Small intestine (tissue), 7 donors: ENCODE data around the gene PREP. TPM values are rescaled to one million over a fixed set of nuclear protein-coding genes. Genes with fewer than 3 reads are reported as not detected.

ENCODE experiments used
- DNase-seq, 2 donors: peaks; one replicate each; pipeline versions ENCODE4 v3.0.0 to v3.0.0-alpha.2; 2013
- FAIRE-seq: peaks from 2 replicates; lab custom pipeline; 2012; peaks lifted over from hg19 to GRCh38; lab: Jason Lieb, UNC
- H3K27ac ChIP-seq, 3 donors: one replicate each; pipeline ENCODE4 v1.5.1; 2013; ENCODE audit warnings: low read length in 2 of 3, mild to moderate bottlenecking in 2 of 3, control low read depth in 1 of 3, inconsistent platforms in 1 of 3, low read depth in 1 of 3, moderate library complexity in 1 of 3
- H3K27me3 ChIP-seq, 3 donors: one replicate each; pipeline ENCODE4 v1.6.1; 2013; ENCODE audit warnings: low read length in 3 of 3, inconsistent platforms in 1 of 3; ENCODE audit not compliant: control insufficient read depth in 3 of 3, insufficient read depth in 3 of 3
- H3K36me3 ChIP-seq, 3 donors: one replicate each; pipeline ENCODE4 v1.6.1; 2013; ENCODE audit warnings: low read length in 3 of 3, inconsistent platforms in 1 of 3, low read depth in 1 of 3, mild to moderate bottlenecking in 1 of 3, moderate library complexity in 1 of 3; ENCODE audit not compliant: control insufficient read depth in 3 of 3, insufficient read depth in 2 of 3
- H3K4me1 ChIP-seq, 3 donors: one replicate each; pipeline ENCODE4 v1.6.1; 2013; ENCODE audit warnings: low read length in 2 of 3, inconsistent platforms in 1 of 3, low read depth in 1 of 3, mild to moderate bottlenecking in 1 of 3, moderate library complexity in 1 of 3; ENCODE audit not compliant: control insufficient read depth in 3 of 3, insufficient read depth in 2 of 3
- H3K4me3 ChIP-seq, 3 donors: one replicate each; pipeline ENCODE4 v1.5.1; 2013; ENCODE audit warnings: low read length in 3 of 3, control low read depth in 1 of 3, inconsistent platforms in 1 of 3, low read depth in 1 of 3, mild to moderate bottlenecking in 1 of 3, moderate library complexity in 1 of 3
- H3K9me3 ChIP-seq, 2 donors: one replicate each; pipeline ENCODE4 v1.6.1; 2013; ENCODE audit warnings: low read depth in 1 of 2, low read length in 1 of 2; ENCODE audit not compliant: control insufficient read depth in 2 of 2, insufficient read depth in 1 of 2
- WGBS, 3 donors: extraction: QIAGEN DNeasy Blood & Tissue Kit; methylation state at CpG; one replicate each; pipeline ENCODE4 v1.1.7; 2013; 5-methylcytosine and 5-hydroxymethylcytosine counted together
- polyA plus RNA-seq, 4 donors: library from polyadenylated mRNA; stranded (reverse) in 3 of 4; unstranded in 1 of 4; fragments of 200-250 nt in 3 of 4; fragments of 120-200 nt in 1 of 4; gene quantifications; one replicate each; pipeline versions ENCODE4 v1.2.1 to v1.2.3, GENCODE V29; 2013
- donor health status: healthy with polysubstance abuse.
- donor health status: control.
- donor health status: control.
- donor health status: Bipolar disorder and iron deficiency.
- donor health status: healthy.

The PREP gene
- polyA plus RNA-seq, 4 donors: 26.5 to 48.8 (median 42.3) TPM

- FAIRE-seq: no peak
- Histone ChIP-seq H3K27ac (peak overlapping the region in 1 of 3 donors; percentile 8), H3K4me3 (no peak overlapping the region), H3K4me1 (peaks cover 1 to 20% (median 5%) of the 10 kb centered on the region in 3 donors), H3K27me3 (no peaks in the 10 kb centered on the region), H3K9me3 (no peaks in the 10 kb centered on the region), H3K36me3 (peaks cover 2 to 32% (median 5%) of the 10 kb centered on the region in 3 donors)
- 25 to 59% (median 52%) methylated on average over 6 of the region's 6 CpGs for WGBS, 3 donors
- peak in 1 of 2 donors; percentile 36 for DNase-seq
Measured at GRCh38 chr6:105388392-105388791, 14.5 kb downstream of the PREP start.

GRCh38 chr6:105384004-105384403 is 18.9 kb downstream of the PREP start:
- no peak overlapping the region for H3K4me3 ChIP-seq
- H3K27ac ChIP-seq: no peak overlapping the region
- no peaks in the 10 kb centered on the region for H3K9me3 ChIP-seq
- peaks cover 0 to 19% (median 0%) of the 10 kb centered on the region in 3 donors for H3K36me3 ChIP-seq
- H3K4me1 ChIP-seq: peaks cover 11 to 47% (median 12%) of the 10 kb centered on the region in 3 donors
- no peaks in the 10 kb centered on the region for H3K27me3 ChIP-seq
- WGBS, 3 donors: 61 to 77% (median 71%) methylated on average over 6 of the region's 6 CpGs
- FAIRE-seq (no peak), DNase-seq (peak in 1 of 2 donors; percentile 43)

GRCh38 chr6:105382958-105383357 is 19.9 kb downstream of the PREP start:
- DNase-seq (no peak), FAIRE-seq (no peak)
- Histone ChIP-seq H3K27me3 (no peaks in the 10 kb centered on the region), H3K27ac (no peak overlapping the region), H3K4me3 (no peak overlapping the region), H3K4me1 (peaks cover 11 to 43% (median 12%) of the 10 kb centered on the region in 3 donors), H3K9me3 (no peaks in the 10 kb centered on the region), H3K36me3 (peaks cover 0 to 19% (median 0%) of the 10 kb centered on the region in 3 donors)
- 67 to 68% (median 67%) methylated on average over 4 of the region's 4 CpGs for WGBS, 3 donors

- WGBS, 3 donors: 41 to 57% (median 46%) methylated on average over 2 of the region's 2 CpGs
- H3K4me1 ChIP-seq: peaks cover 11 to 43% (median 12%) of the 10 kb centered on the region in 3 donors
- H3K36me3 ChIP-seq: peaks cover 0 to 19% (median 0%) of the 10 kb centered on the region in 3 donors
- FAIRE-seq (no peak), DNase-seq (no peak)
- no peak overlapping the region for H3K27ac ChIP-seq
- no peaks in the 10 kb centered on the region for H3K27me3 ChIP-seq
- H3K9me3 ChIP-seq: no peaks in the 10 kb centered on the region
- H3K4me3 ChIP-seq: no peak overlapping the region
Measured at GRCh38 chr6:105382496-105382895, 20.4 kb downstream of the PREP start.

- peaks cover 11 to 43% (median 12%) of the 10 kb centered on the region in 3 donors for H3K4me1 ChIP-seq
- peaks cover 0 to 14% (median 2%) of the 10 kb centered on the region in 3 donors for H3K36me3 ChIP-seq
- peak overlapping the region in 1 of 3 donors; percentile 73 for H3K27ac ChIP-seq
- 23 to 52% (median 27%) methylated on average over 2 of the region's 2 CpGs for whole genome bisulfite sequencing, 3 donors
- FAIRE-seq (no peak), DNase-seq (peak; percentile 44 to 70)
- H3K27me3 ChIP-seq: no peaks in the 10 kb centered on the region
- H3K4me3 ChIP-seq: no peak overlapping the region
- H3K9me3 ChIP-seq: no peaks in the 10 kb centered on the region
Measured at GRCh38 chr6:105380634-105381033, 22.2 kb downstream of the PREP start.

- no peak for FAIRE-seq
- Histone ChIP-seq H3K36me3 (peaks cover 2 to 9% (median 6%) of the 10 kb centered on the region in 3 donors), H3K4me3 (no peak overlapping the region), H3K27ac (no peak overlapping the region), H3K9me3 (no peaks in the 10 kb centered on the region), H3K27me3 (no peaks in the 10 kb centered on the region), H3K4me1 (peaks cover 0 to 43% (median 14%) of the 10 kb centered on the region in 3 donors)
- WGBS, 3 donors: 92 to 97% (median 94%) methylated on average over 3 of the region's 3 CpGs
- DNase-seq: no peak
Measured at GRCh38 chr6:105375797-105376196, 27.1 kb downstream of the PREP start.

- H3K27me3 ChIP-seq: no peaks in the 10 kb centered on the region
- H3K36me3 ChIP-seq: peaks cover 2 to 13% (median 6%) of the 10 kb centered on the region in 3 donors
- no peak for FAIRE-seq
- 34 to 68% (median 55%) methylated on average over 4 of the region's 4 CpGs for WGBS, 3 donors
- H3K4me1 ChIP-seq: peaks cover 0 to 30% (median 7%) of the 10 kb centered on the region in 3 donors
- H3K27ac ChIP-seq: peak overlapping the region in 1 of 3 donors; percentile 60
- H3K9me3 ChIP-seq: no peaks in the 10 kb centered on the region
- H3K4me3 ChIP-seq: no peak overlapping the region
- peak; percentile 50 to 71 for DNase-seq
Measured at GRCh38 chr6:105374010-105374420, 28.9 kb downstream of the PREP start.

- peaks cover 0 to 30% (median 7%) of the 10 kb centered on the region in 3 donors for H3K4me1 ChIP-seq
- H3K4me3 ChIP-seq: no peak overlapping the region
- peak in 1 of 2 donors; percentile 36 for DNase-seq
- no peaks in the 10 kb centered on the region for H3K9me3 ChIP-seq
- no peaks in the 10 kb centered on the region for H3K27me3 ChIP-seq
- FAIRE-seq: no peak
- peaks cover 2 to 13% (median 6%) of the 10 kb centered on the region in 3 donors for H3K36me3 ChIP-seq
- 48 to 74% (median 61%) methylated on average over 6 of the region's 6 CpGs for WGBS, 3 donors
- H3K27ac ChIP-seq: peak overlapping the region; percentile 60 to 91 (median 66)
Measured at GRCh38 chr6:105373481-105373880, 29.4 kb downstream of the PREP start.

- Histone ChIP-seq H3K9me3 (no peaks in the 10 kb centered on the region), H3K4me1 (peaks cover 0 to 30% (median 7%) of the 10 kb centered on the region in 3 donors), H3K36me3 (peaks cover 2 to 9% (median 6%) of the 10 kb centered on the region in 3 donors), H3K27me3 (no peaks in the 10 kb centered on the region), H3K27ac (peak overlapping the region; percentile 60 to 91 (median 66)), H3K4me3 (no peak overlapping the region)
- WGBS, 3 donors: 12 to 63% (median 36%) methylated on average over 3 of the region's 3 CpGs
- DNase-seq (peak in 1 of 2 donors; percentile 84), FAIRE-seq (no peak)
Measured at GRCh38 chr6:105372849-105373182, 30.1 kb downstream of the PREP start.
